Mesendoderm (in vitro differentiated cells): ENCODE measurements around the gene SMYD1.

ENCODE experiments used
- DNase-seq: peaks from one replicate; pipeline ENCODE4 v3.0.0; 2013
- H2AK5ac ChIP-seq: 2 replicates; pipeline ENCODE4 v1.6.1; 2013; ENCODE audit warnings: low read length, inconsistent platforms
- H2BK120ac ChIP-seq: 2 replicates; pipeline ENCODE4 v1.6.1; 2013; ENCODE audit warnings: low read depth, mild to moderate bottlenecking, low read length, moderate library complexity, mixed read lengths
- H2BK15ac ChIP-seq: replicated peaks from 2 replicates; pipeline ENCODE4 v1.6.1; 2013; ENCODE audit warnings: low read depth, mild to moderate bottlenecking, moderate library complexity
- H2BK5ac ChIP-seq: 2 replicates; pipeline ENCODE4 v1.6.1; 2013; ENCODE audit warnings: low read length, inconsistent platforms
- H3K18ac ChIP-seq: 2 replicates; pipeline ENCODE4 v1.6.1; 2013; ENCODE audit warnings: mild to moderate bottlenecking, low read length, mixed read lengths
- H3K23ac ChIP-seq: one replicate; pipeline ENCODE4 v1.6.1; 2013; ENCODE audit warnings: low read length
- H3K27ac ChIP-seq: 2 replicates; pipeline ENCODE4 v1.5.1; 2013; ENCODE audit warnings: low read depth, mild to moderate bottlenecking, inconsistent platforms, low read length, moderate library complexity
- H3K27me3 ChIP-seq: 2 replicates; pipeline ENCODE4 v1.6.1; 2013; ENCODE audit warnings: low read length, control low read depth, mild to moderate bottlenecking, inconsistent platforms; ENCODE audit not compliant: insufficient read depth, poor library complexity
- H3K36me3 ChIP-seq: 2 replicates; pipeline ENCODE4 v1.6.1; 2013; ENCODE audit warnings: low read length, inconsistent platforms; ENCODE audit not compliant: control insufficient read depth, insufficient read depth
- H3K4ac ChIP-seq: one replicate; pipeline ENCODE4 v1.6.1; 2013; ENCODE audit warnings: low read depth, mild to moderate bottlenecking, low read length, moderate library complexity
- H3K4me1 ChIP-seq: 2 replicates; pipeline ENCODE4 v1.6.1; 2013; ENCODE audit warnings: low read depth, low read length, inconsistent platforms; ENCODE audit not compliant: control insufficient read depth
- H3K4me2 ChIP-seq: 2 replicates; pipeline ENCODE4 v1.6.1; 2013; ENCODE audit warnings: low read length
- H3K4me3 ChIP-seq: 2 replicates; pipeline ENCODE4 v1.5.1; 2013; ENCODE audit warnings: mild to moderate bottlenecking, low read length
- H3K56ac ChIP-seq: one replicate; pipeline ENCODE4 v1.6.1; 2013; ENCODE audit warnings: low read length
- H3K79me1 ChIP-seq: 2 replicates; pipeline ENCODE4 v1.6.1; 2013; ENCODE audit warnings: low read length, inconsistent platforms
- H3K79me2 ChIP-seq: 2 replicates; pipeline ENCODE4 v1.6.1; 2013; ENCODE audit warnings: mild to moderate bottlenecking, low read length; ENCODE audit not compliant: control insufficient read depth, insufficient read depth
- H3K9ac ChIP-seq: 2 replicates; pipeline ENCODE4 v1.6.1; 2013; ENCODE audit warnings: low read length, inconsistent platforms
- H4K5ac ChIP-seq: one replicate; pipeline ENCODE4 v1.6.1; 2013; ENCODE audit warnings: low read length
- H4K8ac ChIP-seq: one replicate; pipeline ENCODE4 v1.6.1; 2013; ENCODE audit warnings: low read depth, mild to moderate bottlenecking, control low read depth, low read length, moderate library complexity
- WGBS: extraction: QIAGEN DNeasy Blood & Tissue Kit; methylation state at CpG from one replicate; pipeline ENCODE4 v1.1.7; 2013; ENCODE audit warnings: low lambda C conversion rate, missing lambda C conversion rate; ENCODE audit not compliant: insufficient coverage; ENCODE audit errors: extremely low coverage; 5-methylcytosine and 5-hydroxymethylcytosine counted together

Gene SMYD1

GRCh38 chr2:88091943-88092342 is 24.3 kb downstream of the SMYD1 start:
- Histone ChIP-seq H3K4me2 (no peak overlapping the region), H2BK5ac (no peak overlapping the region), H2BK15ac (no peak overlapping the region), H3K27ac (no peak overlapping the region), H4K5ac (no peak overlapping the region), H3K23ac (no peak overlapping the region), H3K4ac (no peak overlapping the region), H3K56ac (no peak overlapping the region), H3K36me3 (no peaks in the 10 kb centered on the region), H3K9ac (no peak overlapping the region), H4K8ac (no peak overlapping the region), H3K27me3 (no peaks in the 10 kb centered on the region), H3K4me1 (no peaks in the 10 kb centered on the region), H3K18ac (no peak overlapping the region), H2BK120ac (no peak overlapping the region), H3K79me1 (no peaks in the 10 kb centered on the region), H3K4me3 (no peak overlapping the region), H3K79me2 (no peaks in the 10 kb centered on the region), H2AK5ac (no peak overlapping the region)
- no peak for DNase-seq
- WGBS: no CpG with 5 or more reads among the region's 3 CpGs

- no peak overlapping the region for H3K4me3 ChIP-seq
- no peak overlapping the region for H2BK15ac ChIP-seq
- DNase-seq: no peak
- no peak overlapping the region for H2BK5ac ChIP-seq
- H4K5ac ChIP-seq: no peak overlapping the region
- H3K4me1 ChIP-seq: no peaks in the 10 kb centered on the region
- no peak overlapping the region for H3K4ac ChIP-seq
- no peaks in the 10 kb centered on the region for H3K79me1 ChIP-seq
- no peaks in the 10 kb centered on the region for H3K36me3 ChIP-seq
- H3K23ac ChIP-seq: no peak overlapping the region
- H3K79me2 ChIP-seq: no peaks in the 10 kb centered on the region
- H2AK5ac ChIP-seq: no peak overlapping the region
- no peak overlapping the region for H4K8ac ChIP-seq
- no peak overlapping the region for H3K4me2 ChIP-seq
- H3K56ac ChIP-seq: no peak overlapping the region
- no peaks in the 10 kb centered on the region for H3K27me3 ChIP-seq
- H2BK120ac ChIP-seq: no peak overlapping the region
- H3K18ac ChIP-seq: no peak overlapping the region
- H3K27ac ChIP-seq: no peak overlapping the region
- H3K9ac ChIP-seq: no peak overlapping the region
Observed at GRCh38 chr2:88092773-88093172, 25.1 kb downstream of the SMYD1 start.

- no peak overlapping the region for H3K23ac ChIP-seq
- WGBS: no CpG with 5 or more reads among the region's 3 CpGs
- no peak overlapping the region for H3K4ac ChIP-seq
- no peak overlapping the region for H3K9ac ChIP-seq
- H3K27ac ChIP-seq: no peak overlapping the region
- H3K4me2 ChIP-seq: no peak overlapping the region
- no peaks in the 10 kb centered on the region for H3K4me1 ChIP-seq
- no peaks in the 10 kb centered on the region for H3K36me3 ChIP-seq
- no peaks in the 10 kb centered on the region for H3K79me1 ChIP-seq
- no peak for DNase-seq
- no peaks in the 10 kb centered on the region for H3K79me2 ChIP-seq
- no peak overlapping the region for H2BK120ac ChIP-seq
- no peak overlapping the region for H2BK15ac ChIP-seq
- no peak overlapping the region for H4K8ac ChIP-seq
- no peak overlapping the region for H3K4me3 ChIP-seq
- H2BK5ac ChIP-seq: no peak overlapping the region
- no peak overlapping the region for H2AK5ac ChIP-seq
- H3K56ac ChIP-seq: no peak overlapping the region
- H3K18ac ChIP-seq: no peak overlapping the region
- H3K27me3 ChIP-seq: no peaks in the 10 kb centered on the region
- no peak overlapping the region for H4K5ac ChIP-seq
Observed at GRCh38 chr2:88095022-88095421, 27.4 kb downstream of the SMYD1 start.

- H3K4me2 ChIP-seq: no peak overlapping the region
- H3K9ac ChIP-seq: no peak overlapping the region
- H3K27me3 ChIP-seq: no peaks in the 10 kb centered on the region
- no peak overlapping the region for H3K4me3 ChIP-seq
- no peak overlapping the region for H2BK120ac ChIP-seq
- no peak overlapping the region for H4K5ac ChIP-seq
- H3K23ac ChIP-seq: no peak overlapping the region
- no peaks in the 10 kb centered on the region for H3K36me3 ChIP-seq
- H3K27ac ChIP-seq: no peak overlapping the region
- no peak overlapping the region for H3K4ac ChIP-seq
- no peak overlapping the region for H3K18ac ChIP-seq
- no peaks in the 10 kb centered on the region for H3K79me2 ChIP-seq
- no peak overlapping the region for H2BK15ac ChIP-seq
- H3K4me1 ChIP-seq: no peaks in the 10 kb centered on the region
- H3K56ac ChIP-seq: no peak overlapping the region
- DNase-seq: no peak
- no peak overlapping the region for H4K8ac ChIP-seq
- H2AK5ac ChIP-seq: no peak overlapping the region
- H3K79me1 ChIP-seq: no peaks in the 10 kb centered on the region
- H2BK5ac ChIP-seq: no peak overlapping the region
- no CpG with 5 or more reads among the region's 5 CpGs for WGBS
Observed at GRCh38 chr2:88096708-88097107, 29.1 kb downstream of the SMYD1 start.

- no peak overlapping the region for H3K4me3 ChIP-seq
- no peak overlapping the region for H3K18ac ChIP-seq
- no peak overlapping the region for H3K27ac ChIP-seq
- no peak overlapping the region for H3K9ac ChIP-seq
- no peak overlapping the region for H2BK15ac ChIP-seq
- H3K23ac ChIP-seq: no peak overlapping the region
- no peaks in the 10 kb centered on the region for H3K79me2 ChIP-seq
- no CpG with 5 or more reads among the region's 3 CpGs for WGBS
- DNase-seq: no peak
- H3K4me1 ChIP-seq: no peaks in the 10 kb centered on the region
- H3K79me1 ChIP-seq: no peaks in the 10 kb centered on the region
- H3K27me3 ChIP-seq: no peaks in the 10 kb centered on the region
- no peak overlapping the region for H3K56ac ChIP-seq
- no peak overlapping the region for H4K8ac ChIP-seq
- no peaks in the 10 kb centered on the region for H3K36me3 ChIP-seq
- H2AK5ac ChIP-seq: no peak overlapping the region
- H4K5ac ChIP-seq: no peak overlapping the region
- H2BK5ac ChIP-seq: no peak overlapping the region
- no peak overlapping the region for H2BK120ac ChIP-seq
- no peak overlapping the region for H3K4ac ChIP-seq
- no peak overlapping the region for H3K4me2 ChIP-seq
Observed at GRCh38 chr2:88097192-88097591, 29.6 kb downstream of the SMYD1 start.

DNA sequence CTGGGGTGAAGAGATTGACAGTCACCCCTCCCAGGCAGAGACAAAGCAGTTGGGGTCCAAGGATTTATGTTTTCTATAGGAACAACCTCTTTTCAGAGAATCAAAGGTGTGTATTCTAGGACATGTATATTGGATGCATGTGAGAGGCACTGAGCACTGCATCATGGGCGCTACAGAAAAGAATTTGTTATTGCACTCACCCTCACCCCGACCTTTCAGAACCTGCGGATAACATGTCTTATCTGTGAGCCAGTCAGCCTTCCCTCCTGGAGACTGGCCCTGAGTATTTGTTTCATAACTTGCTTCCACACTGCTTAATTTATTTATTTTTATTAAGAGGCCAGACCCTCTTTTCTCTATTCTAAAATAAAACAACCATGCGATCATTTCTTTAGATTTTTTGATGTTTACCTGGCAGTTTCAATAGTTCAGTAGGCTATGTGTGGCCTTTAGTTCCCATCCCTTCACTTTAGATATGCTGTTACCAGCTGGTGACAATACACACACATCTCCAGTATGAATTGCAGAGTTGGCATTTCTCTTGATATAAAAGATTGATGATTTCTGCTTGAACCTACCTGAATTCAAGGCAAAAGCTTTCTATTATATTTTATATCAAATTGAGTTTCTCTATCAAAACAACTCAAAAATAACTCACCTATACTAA is 30.4 kb downstream of the SMYD1 start:
- no peaks in the 10 kb centered on the region for H3K27me3 ChIP-seq

More for the DNA sequence above, 30.4 kb downstream of the SMYD1 start:
- no peaks in the 10 kb centered on the region for H3K36me3 ChIP-seq
- no peak overlapping the region for H3K56ac ChIP-seq
- no peak overlapping the region for H2BK5ac ChIP-seq
- no peak for DNase-seq
- H3K79me2 ChIP-seq: no peaks in the 10 kb centered on the region
- H3K4me2 ChIP-seq: no peak overlapping the region
- H2AK5ac ChIP-seq: no peak overlapping the region
- H3K27ac ChIP-seq: no peak overlapping the region
- H4K8ac ChIP-seq: no peak overlapping the region
- no peak overlapping the region for H3K4me3 ChIP-seq
- H3K79me1 ChIP-seq: no peaks in the 10 kb centered on the region
- H3K18ac ChIP-seq: no peak overlapping the region
- no peak overlapping the region for H3K23ac ChIP-seq
- no peaks in the 10 kb centered on the region for H3K4me1 ChIP-seq
- no peak overlapping the region for H3K4ac ChIP-seq
- no peak overlapping the region for H2BK15ac ChIP-seq
- H2BK120ac ChIP-seq: no peak overlapping the region
- no peak overlapping the region for H3K9ac ChIP-seq
- H4K5ac ChIP-seq: no peak overlapping the region
- whole genome bisulfite sequencing: no CpG with 5 or more reads among the region's 4 CpGs
